Raji (cell line): Measurements from ENCODE around the gene NELFCD.

Experiments used
- POLR2A ChIP-seq: IDR thresholded peaks from 2 replicates; pipeline ENCODE4 v1.6.1; 2011; ENCODE audit warnings: low read depth, low read length, control low read depth; ENCODE audit not compliant: insufficient read depth

The NELFCD gene

DNA sequence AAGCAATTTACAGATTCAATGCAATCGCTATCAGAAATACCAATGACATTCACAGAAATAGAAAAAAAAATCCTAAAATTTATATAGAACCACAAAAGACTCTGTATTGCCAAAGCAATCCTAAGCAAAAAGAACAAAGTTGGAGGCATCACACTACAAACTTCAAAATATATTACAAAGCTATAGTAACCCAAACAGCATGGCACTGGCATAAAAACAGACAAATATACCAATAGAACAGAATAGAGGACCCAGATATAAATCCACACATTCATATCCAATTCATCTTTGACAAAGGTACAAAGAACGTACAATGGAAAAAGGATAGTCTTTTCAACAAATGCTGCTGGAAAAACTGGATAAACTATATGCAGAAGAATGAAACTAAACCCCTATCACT, 11.6 kb upstream of the NELFCD start:
- TF ChIP-seq POLR2A: no peak

DNA sequence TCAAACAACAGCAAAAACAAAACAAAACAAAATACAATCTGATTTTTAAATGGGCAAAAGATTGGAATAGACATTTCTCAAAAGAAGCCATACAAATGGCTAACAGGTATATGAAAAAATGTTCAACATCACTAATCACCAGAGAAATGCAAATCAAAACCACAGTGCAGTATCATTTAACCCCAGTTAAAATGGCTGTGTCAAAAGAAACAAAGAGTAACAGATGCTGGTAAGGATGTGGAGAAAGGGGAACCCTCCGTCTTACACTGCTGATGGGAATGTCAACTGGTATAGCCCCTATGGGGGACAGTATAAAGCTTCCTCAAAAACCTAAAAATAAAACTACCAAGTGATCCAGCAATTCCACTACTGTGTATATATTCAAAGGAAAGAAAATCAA, 10.9 kb upstream of the NELFCD start:
- no peak for TF ChIP-seq POLR2A

GRCh38 chr20:58971429-58971828, 9.6 kb upstream of the NELFCD start:
- TF ChIP-seq POLR2A: no peak

GRCh38 chr20:58973179-58973578, 7.9 kb upstream of the NELFCD start:
- no peak for TF ChIP-seq POLR2A

DNA sequence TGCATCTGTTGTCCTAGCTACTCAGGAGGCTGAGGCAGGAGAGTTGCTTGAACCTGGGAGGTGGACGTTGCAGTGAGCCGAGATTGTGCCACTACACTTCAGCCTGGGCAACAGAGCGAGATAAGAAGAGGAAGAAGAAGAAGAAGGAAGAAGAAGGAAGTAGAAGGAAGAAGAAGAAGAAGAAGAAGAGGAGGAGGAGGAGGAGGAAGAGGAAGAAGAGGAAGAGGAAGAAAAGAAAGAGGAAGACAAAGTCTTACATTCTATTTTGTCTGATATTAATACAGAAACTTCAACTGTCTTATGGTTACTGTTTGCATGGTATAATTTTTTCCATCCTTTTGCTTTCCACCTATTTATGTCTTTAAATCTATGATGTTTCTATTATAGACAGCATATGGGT, 7.2 kb upstream of the NELFCD start:
- TF ChIP-seq POLR2A: no peak

DNA sequence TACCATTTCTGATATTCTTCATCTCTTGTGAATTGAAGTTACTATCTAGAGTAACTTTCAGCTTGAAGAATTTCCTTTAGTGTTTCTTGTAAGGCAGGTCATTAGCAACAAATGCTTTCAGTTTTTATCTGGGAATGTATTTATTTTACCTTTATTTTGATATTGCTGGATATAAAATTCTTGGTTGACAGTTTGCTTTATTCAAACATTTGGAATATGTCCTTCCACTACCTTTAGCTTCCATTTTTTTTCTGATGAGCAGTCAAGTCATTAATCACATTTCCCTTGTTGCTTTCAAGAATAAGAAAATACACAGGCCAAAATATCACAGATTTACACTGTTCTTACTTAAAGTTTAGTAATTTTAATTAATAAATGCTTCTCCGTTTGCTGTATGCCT, 5.7 kb upstream of the NELFCD start:
- no peak for TF ChIP-seq POLR2A

DNA sequence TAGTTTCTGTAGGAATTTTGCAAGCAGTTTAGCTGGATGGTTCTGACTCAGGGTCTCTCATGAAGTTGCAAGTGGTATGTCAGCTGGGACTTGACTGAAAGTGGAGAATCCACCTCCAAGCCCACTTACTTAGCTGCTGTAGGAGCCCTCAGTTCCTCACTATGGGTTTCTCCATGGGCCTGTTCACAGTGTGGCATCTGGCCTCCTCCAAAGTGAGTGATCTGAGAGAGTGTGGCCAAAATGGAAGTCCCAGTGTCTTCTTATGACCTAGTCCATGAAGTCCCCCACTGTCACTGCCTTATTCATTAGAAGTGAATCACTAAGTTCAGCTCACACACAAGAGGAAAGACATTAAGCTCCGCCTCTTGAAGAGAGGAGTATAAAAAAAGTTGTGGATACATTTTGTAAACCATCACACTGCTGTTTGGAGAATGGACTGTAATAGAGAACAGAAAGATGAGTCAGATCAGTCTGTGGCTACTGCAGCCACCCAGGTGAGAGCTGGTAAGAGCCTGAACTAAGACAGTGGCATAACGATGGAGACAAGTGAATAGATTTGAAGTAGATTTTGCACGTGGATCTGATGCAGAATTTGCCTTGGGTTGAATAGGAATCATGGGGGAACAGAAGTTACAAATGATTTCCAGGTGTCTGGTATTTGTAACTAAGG, 4.9 kb upstream of the NELFCD start:
- TF ChIP-seq POLR2A: no peak

- no peak for TF ChIP-seq POLR2A
These were observed 2.5 kb upstream of the NELFCD start for GRCh38 chr20:58978351-58979190.

DNA sequence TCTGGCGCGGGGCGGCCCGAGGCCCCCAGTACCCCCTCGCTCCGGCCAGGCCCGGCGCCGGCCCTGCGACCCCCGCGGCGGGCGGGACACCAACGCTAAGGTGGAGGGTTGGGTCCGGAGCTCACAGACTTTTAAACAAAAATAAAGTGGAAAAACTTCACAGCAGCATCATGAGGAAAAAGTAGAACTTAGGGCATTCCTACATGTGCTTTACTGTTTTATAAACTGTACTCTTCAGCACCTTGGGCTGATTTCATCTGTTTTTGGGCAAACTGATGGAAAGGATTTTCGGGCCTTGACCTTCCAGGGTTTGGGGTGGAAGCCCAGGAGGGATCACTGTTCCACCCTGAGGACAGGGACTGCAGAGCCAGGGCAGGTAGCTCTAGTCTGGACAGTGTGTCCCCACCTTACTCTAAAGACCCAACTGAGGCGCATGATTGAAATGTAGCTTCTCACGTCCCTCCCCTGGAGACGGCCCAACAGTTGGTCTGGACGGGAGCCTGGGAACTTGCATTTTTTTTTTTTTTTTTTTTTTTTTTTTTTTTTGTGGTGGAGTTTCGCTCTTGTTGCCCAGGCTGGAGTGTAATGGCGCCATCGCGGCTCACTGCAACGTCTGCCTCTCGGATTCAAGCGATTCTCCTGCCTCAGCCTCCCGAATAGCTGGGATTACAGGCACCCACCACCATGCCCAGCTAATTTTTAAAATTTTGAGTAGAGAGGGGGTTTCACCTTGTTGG, 740 bp downstream of the NELFCD start:
- no peak; the same call in 1 of the 2 replicates for TF ChIP-seq POLR2A

- no peak for TF ChIP-seq POLR2A
These were observed 1.5 kb downstream of the NELFCD start for GRCh38 chr20:58982406-58983114.

GRCh38 chr20:58984691-58985090, 3.6 kb downstream of the NELFCD start:
- no peak for TF ChIP-seq POLR2A

GRCh38 chr20:58985656-58986055, 4.6 kb downstream of the NELFCD start:
- TF ChIP-seq POLR2A: no peak

DNA sequence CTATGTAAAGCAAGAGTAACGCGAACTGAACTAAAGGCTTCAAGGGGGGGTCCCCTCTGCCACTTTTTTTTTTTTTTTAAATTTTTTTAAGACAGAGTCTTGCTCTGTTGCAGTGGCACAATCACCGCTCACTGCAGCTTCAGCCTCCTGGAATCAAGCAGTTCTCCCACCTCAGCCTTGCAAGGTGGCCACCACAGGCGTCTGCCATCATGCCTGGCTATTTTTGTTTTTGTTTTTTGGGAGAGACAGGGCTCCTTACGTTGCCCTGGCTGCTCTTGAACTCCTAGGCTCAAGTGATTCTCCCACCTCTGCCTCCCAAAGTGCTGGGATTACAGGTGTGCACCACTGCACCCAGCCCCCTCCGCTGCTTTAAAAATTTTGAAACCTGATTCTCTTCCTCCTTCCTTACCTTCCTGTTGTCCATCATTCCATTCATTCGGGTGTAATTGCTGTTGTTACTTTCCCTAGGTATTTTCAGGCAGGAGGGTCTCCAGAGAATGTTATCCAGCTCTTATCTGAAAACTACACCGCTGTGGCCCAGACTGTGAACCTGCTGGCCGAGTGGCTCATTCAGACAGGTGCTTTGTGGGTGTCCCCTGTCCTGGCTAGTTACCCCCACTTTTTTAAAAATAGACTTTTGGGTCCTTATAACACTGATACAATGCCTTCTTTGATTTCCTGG, 5.4 kb downstream of the NELFCD start:
- TF ChIP-seq POLR2A: no peak

- no peak for TF ChIP-seq POLR2A
These were observed 6.0 kb downstream of the NELFCD start for GRCh38 chr20:58986968-58987517.

DNA sequence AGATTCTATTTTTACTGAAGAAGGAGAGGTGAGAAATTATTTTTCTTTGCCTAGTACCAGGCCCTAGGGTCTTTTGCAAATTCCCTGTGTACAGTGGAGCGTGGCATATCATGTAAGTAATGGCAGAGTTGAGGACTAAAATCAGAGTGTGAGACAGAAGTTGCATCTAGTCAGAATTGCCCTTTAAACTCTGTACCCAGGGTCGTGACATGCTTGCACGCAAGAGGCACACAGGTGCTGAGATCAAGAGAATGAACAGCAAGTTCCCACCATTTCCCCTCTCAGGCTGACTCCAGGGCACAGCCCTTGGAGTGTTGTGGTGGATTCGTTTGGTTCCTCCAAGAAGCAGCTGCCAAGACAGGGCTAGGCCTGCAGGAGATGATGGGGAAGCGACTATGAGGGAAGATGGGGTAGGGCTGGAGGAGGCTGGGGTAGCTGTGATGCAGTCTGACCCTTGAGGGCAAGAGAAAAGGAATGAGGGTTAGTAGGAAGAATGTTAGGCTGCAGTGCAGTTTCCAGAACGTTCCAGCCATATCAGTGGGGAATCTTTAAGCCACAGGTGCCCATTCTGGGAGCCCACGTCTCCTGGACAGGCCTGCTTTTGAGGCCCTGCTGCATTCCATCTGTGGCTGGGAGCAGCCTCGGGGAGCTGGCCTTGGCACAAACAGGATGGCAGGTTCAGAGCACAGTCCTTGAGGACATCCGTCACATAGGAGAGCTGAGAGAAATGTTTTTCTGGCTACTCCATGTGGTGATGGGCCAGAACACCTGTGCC, 6.9 kb downstream of the NELFCD start:
- TF ChIP-seq POLR2A: no peak
